ENCODE results near the gene TRAP1. TPM values are rescaled to one million over a fixed set of nuclear protein-coding genes. Genes with fewer than 3 reads are reported as not detected.
A peak's percentile ranks its signal among the peaks of the same experiment; 100 is the strongest.

Gene TRAP1
- total RNA-seq, 2 experiments from 2014 or later: 366 to 377 TPM

GRCh38 chr16:3744018-3744417 is 26.7 kb upstream of the TRAP1 start:
- no peak overlapping the region for H3K4me3 Mint-ChIP-seq
- H3K9me3 Mint-ChIP-seq: no peaks in the 10 kb centered on the region
- no peaks in the 10 kb centered on the region for H3K4me1 Mint-ChIP-seq
- no peak overlapping the region for H3K27ac Mint-ChIP-seq
- peaks cover 10% of the 10 kb centered on the region for H3K36me3 Mint-ChIP-seq
- H3K27me3 Mint-ChIP-seq: no peaks in the 10 kb centered on the region
- DNase-seq: no peak

- Mint-ChIP-seq H3K27me3 (no peaks in the 10 kb centered on the region), H3K27ac (no peak overlapping the region), H3K4me1 (no peaks in the 10 kb centered on the region), H3K36me3 (peaks cover 11% of the 10 kb centered on the region), H3K4me3 (no peak overlapping the region), H3K9me3 (no peaks in the 10 kb centered on the region)
- DNase-seq: no peak
Observed at GRCh38 chr16:3740934-3741333, 23.6 kb upstream of the TRAP1 start.

GRCh38 chr16:3740186-3740585 is 22.9 kb upstream of the TRAP1 start:
- H3K4me3 Mint-ChIP-seq: no peak overlapping the region
- H3K4me1 Mint-ChIP-seq: no peaks in the 10 kb centered on the region
- no peaks in the 10 kb centered on the region for H3K9me3 Mint-ChIP-seq
- no peak overlapping the region for H3K27ac Mint-ChIP-seq
- DNase-seq: no peak
- H3K36me3 Mint-ChIP-seq: peaks cover 12% of the 10 kb centered on the region
- H3K27me3 Mint-ChIP-seq: no peaks in the 10 kb centered on the region

GRCh38 chr16:3739636-3740035 is 22.3 kb upstream of the TRAP1 start:
- H3K27ac Mint-ChIP-seq: no peak overlapping the region
- H3K4me1 Mint-ChIP-seq: no peaks in the 10 kb centered on the region
- DNase-seq: no peak
- no peaks in the 10 kb centered on the region for H3K27me3 Mint-ChIP-seq
- H3K9me3 Mint-ChIP-seq: no peaks in the 10 kb centered on the region
- no peak overlapping the region for H3K4me3 Mint-ChIP-seq
- H3K36me3 Mint-ChIP-seq: peaks cover 17% of the 10 kb centered on the region

GRCh38 chr16:3738541-3738940 is 21.2 kb upstream of the TRAP1 start:
- Mint-ChIP-seq H3K27ac (no peak overlapping the region), H3K9me3 (no peaks in the 10 kb centered on the region), H3K36me3 (peaks cover 21% of the 10 kb centered on the region), H3K27me3 (no peaks in the 10 kb centered on the region), H3K4me3 (no peak overlapping the region), H3K4me1 (no peaks in the 10 kb centered on the region)
- DNase-seq: no peak

- no peaks in the 10 kb centered on the region for H3K9me3 Mint-ChIP-seq
- H3K27me3 Mint-ChIP-seq: no peaks in the 10 kb centered on the region
- DNase-seq: no peak
- no peak overlapping the region for H3K4me3 Mint-ChIP-seq
- no peaks in the 10 kb centered on the region for H3K4me1 Mint-ChIP-seq
- H3K27ac Mint-ChIP-seq: no peak overlapping the region
- peaks cover 21% of the 10 kb centered on the region for H3K36me3 Mint-ChIP-seq
Observed at GRCh38 chr16:3738128-3738527, 20.8 kb upstream of the TRAP1 start.

- H3K9me3 Mint-ChIP-seq: no peaks in the 10 kb centered on the region
- DNase-seq: no peak
- H3K4me3 Mint-ChIP-seq: no peak overlapping the region
- H3K27ac Mint-ChIP-seq: no peak overlapping the region
- no peaks in the 10 kb centered on the region for H3K4me1 Mint-ChIP-seq
- peaks cover 21% of the 10 kb centered on the region for H3K36me3 Mint-ChIP-seq
- no peaks in the 10 kb centered on the region for H3K27me3 Mint-ChIP-seq
Observed at GRCh38 chr16:3737181-3737580, 19.9 kb upstream of the TRAP1 start.

- DNase-seq: no peak
- Mint-ChIP-seq H3K4me3 (no peak overlapping the region), H3K36me3 (peaks cover 19% of the 10 kb centered on the region), H3K9me3 (no peaks in the 10 kb centered on the region), H3K27me3 (no peaks in the 10 kb centered on the region), H3K27ac (no peak overlapping the region), H3K4me1 (no peaks in the 10 kb centered on the region)
Observed at GRCh38 chr16:3736116-3736515, 18.8 kb upstream of the TRAP1 start.

GRCh38 chr16:3735541-3735940 is 18.2 kb upstream of the TRAP1 start:
- Mint-ChIP-seq H3K4me3 (no peak overlapping the region), H3K27me3 (no peaks in the 10 kb centered on the region), H3K9me3 (no peaks in the 10 kb centered on the region), H3K36me3 (peaks cover 21% of the 10 kb centered on the region), H3K4me1 (no peaks in the 10 kb centered on the region), H3K27ac (no peak overlapping the region)
- DNase-seq: no peak

GRCh38 chr16:3734758-3735221 is 17.5 kb upstream of the TRAP1 start:
- DNase-seq: no peak
- no peak overlapping the region for H3K4me3 Mint-ChIP-seq
- no peaks in the 10 kb centered on the region for H3K27me3 Mint-ChIP-seq
- no peaks in the 10 kb centered on the region for H3K4me1 Mint-ChIP-seq
- peak overlapping the region; percentile 21 for H3K27ac Mint-ChIP-seq
- peaks cover 21% of the 10 kb centered on the region for H3K36me3 Mint-ChIP-seq
- no peaks in the 10 kb centered on the region for H3K9me3 Mint-ChIP-seq

- Mint-ChIP-seq H3K36me3 (peaks cover 19% of the 10 kb centered on the region), H3K9me3 (no peaks in the 10 kb centered on the region)
- no peak for DNase-seq
Observed at GRCh38 chr16:3734084-3734757, 16.9 kb upstream of the TRAP1 start.

GRCh38 chr16:3732171-3732570 is 14.8 kb upstream of the TRAP1 start:
- no peak for DNase-seq
- no peak overlapping the region for H3K4me3 Mint-ChIP-seq
- peaks cover 21% of the 10 kb centered on the region for H3K36me3 Mint-ChIP-seq
- no peaks in the 10 kb centered on the region for H3K9me3 Mint-ChIP-seq
- H3K4me1 Mint-ChIP-seq: no peaks in the 10 kb centered on the region
- no peak overlapping the region for H3K27ac Mint-ChIP-seq
- H3K27me3 Mint-ChIP-seq: no peaks in the 10 kb centered on the region

More at GRCh38 chr16:3734084-3734757, 16.9 kb upstream of the TRAP1 start:
- Mint-ChIP-seq H3K4me3 (no peak overlapping the region), H3K27ac (no peak overlapping the region), H3K4me1 (no peaks in the 10 kb centered on the region), H3K27me3 (no peaks in the 10 kb centered on the region)

GRCh38 chr16:3731126-3731935 is 14.0 kb upstream of the TRAP1 start:
- Mint-ChIP-seq H3K27ac (peak overlapping the region; percentile 63), H3K36me3 (peaks cover 20% of the 10 kb centered on the region), H3K4me3 (no peak overlapping the region), H3K4me1 (no peaks in the 10 kb centered on the region), H3K27me3 (no peaks in the 10 kb centered on the region), H3K9me3 (no peaks in the 10 kb centered on the region)
- DNase-seq: no peak

- no peak overlapping the region for H3K4me3 Mint-ChIP-seq
- no peaks in the 10 kb centered on the region for H3K27me3 Mint-ChIP-seq
- H3K27ac Mint-ChIP-seq: no peak overlapping the region
- DNase-seq: no peak
- no peaks in the 10 kb centered on the region for H3K4me1 Mint-ChIP-seq
- H3K36me3 Mint-ChIP-seq: peaks cover 18% of the 10 kb centered on the region
- H3K9me3 Mint-ChIP-seq: no peaks in the 10 kb centered on the region
Observed at GRCh38 chr16:3730161-3731125, 13.1 kb upstream of the TRAP1 start.

Data from activated naive CD8-positive, alpha-beta T cell treated with anti-CD3 and anti-CD28 coated beads for 36 hours (primary cell).